Liver (tissue), 9 donors: ENCODE measurements around the gene ARL13B. TPM values are rescaled to one million over a fixed set of nuclear protein-coding genes. Genes with fewer than 3 reads are reported as not detected.

ENCODE experiments used
- DNase-seq: peaks from one replicate; pipeline ENCODE4 v3.0.0-alpha.2; 2017; ENCODE audit warnings: low spot score
- H3K27ac ChIP-seq, 2 donors: one replicate each; pipeline ENCODE4 v1.7.0; 2013; ENCODE audit warnings: inconsistent platforms in 2 of 2, low read length in 2 of 2, control low read depth in 1 of 2, low read depth in 1 of 2, mild to moderate bottlenecking in 1 of 2
- H3K27me3 ChIP-seq, 4 donors: one replicate each; pipeline versions ENCODE4 v1.6.1 to v1.7.0; 2013; ENCODE audit warnings: low read length in 3 of 4, inconsistent platforms in 1 of 4, mild to moderate bottlenecking in 1 of 4, moderate library complexity in 1 of 4; ENCODE audit not compliant: control insufficient read depth in 4 of 4, insufficient read depth in 4 of 4
- H3K36me3 ChIP-seq, 4 donors: one replicate each; pipeline versions ENCODE4 v1.6.1 to v1.7.0; 2013; ENCODE audit warnings: low read length in 3 of 4, mild to moderate bottlenecking in 3 of 4, low read depth in 1 of 4, moderate library complexity in 1 of 4; ENCODE audit not compliant: control insufficient read depth in 4 of 4, insufficient read depth in 3 of 4
- H3K4me1 ChIP-seq, 4 donors: one replicate each; pipeline versions ENCODE4 v1.6.1 to v1.7.0; 2013; ENCODE audit warnings: low read length in 3 of 4, mild to moderate bottlenecking in 3 of 4, moderate library complexity in 1 of 4; ENCODE audit not compliant: control insufficient read depth in 4 of 4, insufficient read depth in 4 of 4
- H3K4me3 ChIP-seq, 3 donors: one replicate each; pipeline versions ENCODE4 v1.6.1 to v1.7.0; 2013; ENCODE audit warnings: low read length in 3 of 3, control low read depth in 1 of 3, low read depth in 1 of 3, mild to moderate bottlenecking in 1 of 3
- H3K9ac ChIP-seq, 2 donors: one replicate each; pipeline ENCODE4 v1.7.0; 2013; ENCODE audit warnings: low read length in 2 of 2, mild to moderate bottlenecking in 2 of 2, moderate library complexity in 2 of 2, control low read depth in 1 of 2, low read depth in 1 of 2
- H3K9me3 ChIP-seq, 4 donors: one replicate each; pipeline versions ENCODE4 v1.6.1 to v1.7.0; 2013; ENCODE audit warnings: low read length in 3 of 4; ENCODE audit not compliant: control insufficient read depth in 4 of 4
- ATF3 ChIP-seq: IDR thresholded peaks from 2 replicates; pipeline ENCODE4 v1.6.1; 2016; ENCODE audit warnings: antibody characterized with exemption
- CTCF ChIP-seq: fragments of 150-350 bp; IDR thresholded peaks from 2 replicates; pipeline ENCODE4 v1.5.1; 2017; ENCODE audit warnings: improper control_type of control experiment, low read depth, low read length; ENCODE audit not compliant: missing input control
- EGR1 ChIP-seq, 2 donors: IDR thresholded peaks; 2 replicates each; pipeline ENCODE4 v1.6.1; 2016 to 2018; ENCODE audit warnings: antibody characterized with exemption in 2 of 2, low read depth in 2 of 2
- FOXA1 ChIP-seq: IDR thresholded peaks from 2 replicates; pipeline ENCODE4 v1.6.1; 2016; ENCODE audit warnings: antibody characterized with exemption
- FOXA2 ChIP-seq: IDR thresholded peaks from 2 replicates; pipeline ENCODE4 v1.6.1; 2016; ENCODE audit warnings: antibody characterized with exemption
- GABPA ChIP-seq, 2 donors: IDR thresholded peaks in 1 of 2; conservative IDR thresholded peaks in 1 of 2; 2 replicates each; pipeline ENCODE4 v1.6.1; 2016; ENCODE audit warnings: antibody characterized with exemption in 2 of 2, mild to moderate bottlenecking in 1 of 2, moderate library complexity in 1 of 2
- HNF4A ChIP-seq, 2 donors: conservative IDR thresholded peaks; 2 replicates each; pipeline ENCODE4 v1.6.1; 2016; ENCODE audit warnings: antibody characterized with exemption in 2 of 2, mild to moderate bottlenecking in 2 of 2
- HNF4G ChIP-seq: IDR thresholded peaks from 2 replicates; pipeline ENCODE4 v1.6.1; 2016; ENCODE audit warnings: antibody characterized with exemption
- JUND ChIP-seq, 2 donors: IDR thresholded peaks; 2 replicates each; pipeline ENCODE4 v1.6.1; 2016; ENCODE audit warnings: antibody characterized with exemption in 2 of 2
- MAX ChIP-seq: IDR thresholded peaks from 2 replicates; pipeline ENCODE4 v1.6.1; 2016; ENCODE audit warnings: antibody characterized with exemption
- NR2F2 ChIP-seq: IDR thresholded peaks from 2 replicates; pipeline ENCODE4 v1.6.1; 2016; ENCODE audit warnings: antibody characterized with exemption
- RAD21 ChIP-seq, 2 donors: IDR thresholded peaks; 2 replicates each; pipeline ENCODE4 v1.6.1; 2016; ENCODE audit warnings: antibody characterized with exemption in 2 of 2, mild to moderate bottlenecking in 2 of 2
- REST ChIP-seq: IDR thresholded peaks from 2 replicates; pipeline ENCODE4 v1.6.1; 2016; ENCODE audit warnings: antibody characterized with exemption, mild to moderate bottlenecking
- RXRA ChIP-seq, 2 donors: IDR thresholded peaks; 2 replicates each; pipeline ENCODE4 v1.6.1; 2017 to 2018; ENCODE audit warnings: antibody characterized with exemption in 2 of 2, mild to moderate bottlenecking in 1 of 2
- SP1 ChIP-seq: IDR thresholded peaks from 2 replicates; pipeline ENCODE4 v1.6.1; 2018; ENCODE audit warnings: antibody characterized with exemption, mild to moderate bottlenecking
- TAF1 ChIP-seq: conservative IDR thresholded peaks from 2 replicates; pipeline ENCODE4 v1.6.1; 2016; ENCODE audit warnings: antibody characterized with exemption, mild to moderate bottlenecking
- YY1 ChIP-seq: IDR thresholded peaks from 2 replicates; pipeline ENCODE4 v1.6.1; 2016; ENCODE audit warnings: antibody characterized with exemption, mild to moderate bottlenecking
- ZBTB33 ChIP-seq: IDR thresholded peaks from 2 replicates; pipeline ENCODE4 v1.6.1; 2016; ENCODE audit warnings: antibody characterized with exemption
- WGBS: extraction: QIAGEN DNeasy Blood & Tissue Kit; methylation state at CpG from one replicate; pipeline ENCODE4 v1.1.7; 2013; 5-methylcytosine and 5-hydroxymethylcytosine counted together
- polyA plus RNA-seq, 2 donors: library from polyadenylated mRNA; stranded (reverse) in 1 of 2; unstranded in 1 of 2; fragments of 200-250 nt in 1 of 2; fragments of >200 nt in 1 of 2; fragmentation: Nextera tagmentation in 1 of 2; extraction: Ambion mirVana in 1 of 2; gene quantifications; one replicate each; pipeline versions ENCODE4 v1.2.1 to v1.2.3, GENCODE V29; 2013 to 2015
- total RNA-seq, 2 donors: library from RNA; depleted of rRNA; stranded (reverse); fragments of >200 nt; gene quantifications; one replicate each; pipeline ENCODE4 v1.2.3, GENCODE V29; 2014
- donor health status: healthy.
- donor health status: healthy.
- donor health status: healthy.
- donor health status: healthy.
- donor health status: healthy.

ARL13B gene
- 1 to 10 TPM; 3.1 to 3.9 TPM for total RNA-seq
- polyA plus RNA-seq = 1 to 10 TPM; 3.0 to 5.8 TPM

GRCh38 chr3:93979850-93980676 is at the start of gene ARL13B:
ARL13B (plus strand) TSS chr3:93980155; CDS start chr3:93980424, 269 bp downstream.
- peaks cover 0 to 8% (median 6%) of the 10 kb centered on the region in 4 donors for H3K4me1 ChIP-seq
- no peaks in the 10 kb centered on the region for H3K27me3 ChIP-seq
- WGBS = under 1% methylated on average over 66 of the region's 66 CpGs
- DNase-seq = peak; percentile 92
- H3K4me3 ChIP-seq = peak within 1 kb of the TSS; percentile 63 to 90 (median 87)
- peak within 1 kb of the TSS; percentile 35 to 41 for H3K9ac ChIP-seq
- TF ChIP-seq FOXA2 (no peak), CTCF (peak; percentile 5), RAD21 (IDR thresholded peaks at IDR 0.05) (peak in 1 of 2 donors; percentile 52), ZBTB33 (peak; percentile 95), YY1 (peak; percentile 56), ATF3 (no peak), REST (peak; percentile 46), GABPA (IDR thresholded peaks at IDR 0.05 in 1 of 2, conservative IDR thresholded peaks at IDR 0.05 in 1 of 2) (peak in 1 of 2 donors; percentile 36), NR2F2 (no peak), JUND (IDR thresholded peaks at IDR 0.05) (peak; percentile 13 to 35), TAF1 (peak; percentile 0), HNF4A (conservative IDR thresholded peaks at IDR 0.05) (no peak), EGR1 (IDR thresholded peaks at IDR 0.05; ENCODE audit: low read depth in 2 of 2) (no peak), MAX (peak; percentile 38), SP1 (peak; percentile 76), HNF4G (no peak), RXRA (IDR thresholded peaks at IDR 0.05) (peak; percentile 7 to 11), FOXA1 (no peak)
- H3K9me3 ChIP-seq = no peaks in the 10 kb centered on the region
- H3K36me3 ChIP-seq = no peaks in the 10 kb centered on the region
- H3K27ac ChIP-seq = peak within 1 kb of the TSS; percentile 73 to 76
